Adrenal gland (tissue), 12 donors: ENCODE measurements around the gene ERN1. TPM values are rescaled to one million over a fixed set of nuclear protein-coding genes. Genes with fewer than 3 reads are reported as not detected.

Experiments used
- DNase-seq, 7 donors: peaks; one replicate each; pipeline ENCODE4 v3.0.0-alpha.2; 2019 to 2020
- H3K27ac ChIP-seq, 5 donors: fragments of 200-600 bp; sonication (generic) in 4 of 5; 1 replicate in 3 of 5; 2 replicates in 2 of 5; pipeline versions ENCODE4 v1.5.1 to v1.8.0; 2016 to 2020; ENCODE audit warnings: mild to moderate bottlenecking in 1 of 5
- H3K27me3 ChIP-seq: fragments of 200-600 bp; 2 replicates; pipeline ENCODE4 v1.8.0; 2021
- H3K36me3 ChIP-seq, 2 donors: fragments of 200-600 bp; replicated peaks in 1 of 2; 1 replicate in 1 of 2; 2 replicates in 1 of 2; pipeline versions ENCODE4 v1.5.1 to v1.8.0; 2018 to 2022
- H3K4me1 ChIP-seq, 2 donors: fragments of 200-600 bp; replicated peaks in 1 of 2; 1 replicate in 1 of 2; 2 replicates in 1 of 2; pipeline versions ENCODE4 v1.5.1 to v1.8.0; 2018 to 2021
- H3K4me3 ChIP-seq, 4 donors: fragments of 200-600 bp; sonication (generic) in 3 of 4; one replicate each; pipeline ENCODE4 v1.5.1; 2016 to 2018
- H3K9me3 ChIP-seq, 3 donors: fragments of 200-600 bp; sonication (generic) in 1 of 3; replicated peaks in 1 of 3; 1 replicate in 2 of 3; 2 replicates in 1 of 3; pipeline versions ENCODE4 v1.5.1 to v1.8.0; 2016 to 2021
- CTCF ChIP-seq, 6 experiments: fragments of 450-650 bp in 4 of 6; fragments of 200-600 bp in 2 of 6; sonication (generic) in 1 of 6; IDR thresholded peaks; 1 replicate in 5 of 6; 2 replicates in 1 of 6; pipeline versions ENCODE4 v1.5.1 to v1.8.0; 2016 to 2021; ENCODE audit warnings: antibody characterized with exemption in 6 of 6, mild to moderate bottlenecking in 2 of 6, moderate library complexity in 1 of 6
- POLR2A ChIP-seq, 2 donors: fragments of 450-650 bp; IDR thresholded peaks; one replicate each; pipeline ENCODE4 v1.6.1; 2017; ENCODE audit warnings: antibody characterized with exemption in 2 of 2, mild to moderate bottlenecking in 2 of 2, moderate library complexity in 1 of 2
- WGBS, 4 donors: extraction: QIAGEN DNeasy Blood & Tissue Kit in 2 of 4; methylation state at CpG; one replicate each; pipeline versions ENCODE4 v1.1.5 to v1.1.7; 2013 to 2017; 5-methylcytosine and 5-hydroxymethylcytosine counted together
- intact Hi-C, 2 donors: fragments of 100-400 bp; cut with DNase I; formaldehyde crosslinking; loops; one replicate each; pipeline versions ENCODE4 v1.14.1 to v1.15.0; 2022 to 2023
- polyA plus RNA-seq, 3 donors: library from polyadenylated mRNA; stranded (reverse); fragments of 200-250 nt in 2 of 3; fragments of 350-450 nt in 1 of 3; fragmentation: Illumina TruSeq in 1 of 3; extraction: RNeasy Lipid Tissue Mini Kit (QIAGEN cat#74804) in 1 of 3; gene quantifications; one replicate each; pipeline ENCODE4 v1.2.3, GENCODE V29; 2013 to 2014
- total RNA-seq, 9 donors: library from RNA; depleted of rRNA in 4 of 9; stranded (reverse); fragments of >200 nt in 4 of 9; fragments of 120-200 nt in 1 of 9; fragmentation: NEBNext Ultra II Directional in 1 of 9; extraction: Animal tissue kit (Norgen Biotek cat#: 25700) in 1 of 9; gene quantifications; one replicate each; pipeline versions ENCODE4 v1.1.0 to v1.2.4, GENCODE V29; 2013 to 2023
- donor health status: healthy with polysubstance abuse.
- donor health status: Bipolar disorder and iron deficiency.
- donor health status: DM: yes; HTN: yes; CAD: no.
- donor health status: DM: no; HTN: no; CAD: no.
- donor health status: DM: no; HTN: no; CAD: no.
- donor health status: DM: yes; HTN: yes; CAD: no.

ERN1 gene
- total and polyA plus RNA-seq, 12 donors = 31.9 to 205 (median 63.1) TPM

- H3K9me3 ChIP-seq = no peaks in the 10 kb centered on the region
- no peaks in the 10 kb centered on the region for H3K36me3 ChIP-seq
- intact Hi-C loops = no loop called here
- H3K4me3 ChIP-seq = no peak overlapping the region
- no peak for DNase-seq
- H3K27ac ChIP-seq = peak overlapping the region in 4 of 5 donors; percentile 45 to 80 (median 61)
- H3K4me1 ChIP-seq = peaks cover 51 to 79% of the 10 kb centered on the region in 2 donors
- no peak for TF ChIP-seq POLR2A (IDR thresholded peaks at IDR 0.05)
- TF ChIP-seq CTCF (IDR thresholded peaks at IDR 0.05) = no peak
- 49 to 58% (median 55%) methylated on average over 3 of the region's 3 CpGs for WGBS, 4 donors
- H3K27me3 ChIP-seq = no peaks in the 10 kb centered on the region
Observed at GRCh38 chr17:64120159-64120810, 9.7 kb downstream of the ERN1 start.

- intact Hi-C loops = no loop called here
- no peaks in the 10 kb centered on the region for H3K27me3 ChIP-seq
- no peak overlapping the region for H3K4me3 ChIP-seq
- TF ChIP-seq POLR2A (IDR thresholded peaks at IDR 0.05) (peak in 1 of 2 donors; percentile 58), CTCF (IDR thresholded peaks at IDR 0.05) (no peak)
- H3K9me3 ChIP-seq = no peaks in the 10 kb centered on the region
- peak overlapping the region in 3 of 5 donors; percentile 70 to 80 (median 73) for H3K27ac ChIP-seq
- H3K4me1 ChIP-seq = peaks cover 55 to 87% of the 10 kb centered on the region in 2 donors
- 30 to 46% (median 37%) methylated on average over 10 of the region's 10 CpGs for WGBS, 4 donors
- peak; percentile 74 to 91 (median 87) for DNase-seq
- no peaks in the 10 kb centered on the region for H3K36me3 ChIP-seq
Observed at GRCh38 chr17:64117981-64118979, 11.7 kb downstream of the ERN1 start.

- peak overlapping the region; percentile 61 to 86 (median 80) for H3K27ac ChIP-seq
- H3K36me3 ChIP-seq = no peaks in the 10 kb centered on the region
- H3K4me3 ChIP-seq = peak overlapping the region in 1 of 4 donors; percentile 20
- DNase-seq = peak in 2 of 7 donors; percentile 15 to 43
- no peaks in the 10 kb centered on the region for H3K27me3 ChIP-seq
- WGBS, 4 donors = 40 to 50% (median 41%) methylated on average over 7 of the region's 7 CpGs
- H3K9me3 ChIP-seq = no peaks in the 10 kb centered on the region
- intact Hi-C loops = no loop called here
- TF ChIP-seq POLR2A (IDR thresholded peaks at IDR 0.05) = no peak
- no peak for TF ChIP-seq CTCF (IDR thresholded peaks at IDR 0.05)
- peaks cover 49 to 84% of the 10 kb centered on the region in 2 donors for H3K4me1 ChIP-seq
Observed at GRCh38 chr17:64115822-64116534, 14.0 kb downstream of the ERN1 start.
